ENCODE results near the gene ABL1.

- TF ChIP-seq CTCF (conservative IDR thresholded peaks at IDR 0.05) (no peak), ZFX (IDR thresholded peaks at IDR 0.05) (no peak)
These were observed 32.5 kb downstream of the ABL1 start for GRCh38 chr9:130867556-130867955.

Measured in C4-2B (cell line).